ENCODE results near the gene APOBEC3A. TPM values are rescaled to one million over a fixed set of nuclear protein-coding genes. Genes with fewer than 3 reads are reported as not detected.
A peak's percentile ranks its signal among the peaks of the same experiment; 100 is the strongest.
"Not testable (repeated sequence)": the region's sequence is repeated elsewhere in the genome, so short reads cannot be mapped to it uniquely, and the experiment has no call there.

Gene APOBEC3A
- total and polyA plus RNA-seq, 4 donors, result 1.4 to 7.3 (median 4.4) TPM; not detected in 1

DNA sequence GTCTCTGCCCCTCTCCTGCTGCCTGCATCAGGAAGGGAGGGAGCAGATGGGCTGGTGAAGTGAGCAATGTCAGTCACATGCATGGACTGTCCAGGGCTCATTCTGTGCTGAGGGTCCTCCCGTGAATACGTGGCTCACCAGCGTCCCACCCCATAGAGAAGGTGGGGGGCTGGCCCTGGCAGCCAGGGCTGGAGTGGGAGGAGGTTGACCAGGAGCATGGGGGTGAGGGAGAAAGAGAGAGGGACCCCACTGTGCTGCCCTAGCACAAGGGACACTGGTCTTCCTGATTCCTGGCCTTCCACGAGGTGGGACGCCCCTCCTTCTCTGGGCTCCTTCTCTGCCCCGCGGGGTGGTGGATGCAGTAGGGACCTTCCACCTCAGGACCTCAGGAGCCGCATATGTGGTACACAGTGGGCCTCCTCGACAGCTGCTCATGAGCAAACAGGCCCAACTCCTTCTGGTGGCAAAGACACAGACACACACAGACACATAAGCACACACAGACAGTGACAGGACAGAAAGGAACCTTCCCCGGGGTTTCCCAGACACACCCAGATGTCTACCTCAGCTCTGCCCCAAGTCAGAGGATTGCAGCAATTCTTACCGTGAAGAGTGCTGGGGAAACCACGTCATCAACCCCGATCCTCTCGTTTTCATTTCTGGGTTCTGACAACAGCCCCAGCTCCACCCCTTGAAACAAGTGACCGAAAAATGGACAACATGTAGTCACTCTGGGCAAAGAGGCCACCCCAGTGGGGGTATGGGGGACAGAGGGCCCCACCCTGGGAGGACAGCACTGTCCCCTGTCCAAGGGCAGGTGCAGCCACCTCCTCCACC, 3.6 kb upstream of the APOBEC3A start:
- intact Hi-C loops (cut with DNase I), result no loop called here

DNA sequence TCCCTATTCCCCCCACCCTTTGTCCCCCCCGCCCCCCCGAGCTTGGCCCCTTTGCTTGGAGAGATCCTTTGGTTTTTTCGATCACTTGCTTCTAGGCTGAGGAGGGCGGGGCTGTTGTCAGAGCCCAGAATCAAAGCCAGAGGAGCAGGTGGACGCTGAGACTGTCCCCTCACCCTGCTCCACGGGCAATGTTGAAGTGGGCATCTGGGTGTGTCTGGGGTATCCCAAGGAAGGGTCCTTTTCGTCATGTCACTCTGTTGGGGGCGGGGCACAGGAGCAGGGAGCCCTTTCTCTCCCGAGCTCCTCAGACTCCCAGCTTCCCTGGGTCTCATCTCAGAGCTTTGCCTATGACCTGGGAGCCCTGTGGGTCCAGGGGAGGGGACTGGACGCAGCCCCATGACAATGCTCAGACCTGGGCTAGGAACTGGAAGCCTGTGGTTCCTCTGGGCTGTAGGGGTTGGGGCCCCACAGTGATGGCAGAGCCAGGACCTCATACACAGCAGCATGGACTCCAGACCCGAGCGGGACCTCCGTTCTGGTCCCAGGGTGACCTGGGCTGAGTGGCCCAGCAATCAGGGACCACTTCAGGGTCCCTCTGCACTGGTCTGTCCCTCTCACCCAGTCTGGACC, 2.9 kb upstream of the APOBEC3A start:
- no peak for ATAC-seq (ENCODE audit: low FRiP score)
- no peaks in the 10 kb centered on the region for H3K4me1 ChIP-seq (ENCODE audit: control insufficient read depth in 1 of 2, insufficient read depth in 2 of 2, low read length in 2 of 2)
- no peak overlapping the region for H3K4me3 ChIP-seq (ENCODE audit: low read length in 2 of 2)
- H3K36me3 ChIP-seq (ENCODE audit: control insufficient read depth in 1 of 2, insufficient read depth in 2 of 2, low read length in 1 of 2), result no peaks in the 10 kb centered on the region
- intact Hi-C loops (cut with DNase I), result no loop called here
- no peaks in the 10 kb centered on the region for H3K9me3 ChIP-seq (ENCODE audit: control insufficient read depth, low read length)
- no peak overlapping the region for H3K27ac ChIP-seq (ENCODE audit: low read depth in 1 of 2, low read length in 2 of 2)
- peak in 1 of 2 donors; percentile 64 for DNase-seq
- WGBS, 2 donors, result 80 to 83% methylated on average over 13 of the region's 13 CpGs
- no peaks in the 10 kb centered on the region for H3K27me3 ChIP-seq (ENCODE audit: control insufficient read depth in 1 of 2, insufficient read depth in 2 of 2, low read length in 1 of 2)

More for the DNA sequence above, 3.6 kb upstream of the APOBEC3A start:
- no peaks in the 10 kb centered on the region for H3K9me3 ChIP-seq (ENCODE audit: control insufficient read depth, low read length)
- H3K4me1 ChIP-seq (ENCODE audit: control insufficient read depth in 1 of 2, insufficient read depth in 2 of 2, low read length in 2 of 2), result no peaks in the 10 kb centered on the region
- WGBS, 2 donors, result 80 to 81% methylated on average over 15 of the region's 15 CpGs
- H3K27ac ChIP-seq (ENCODE audit: low read depth in 1 of 2, low read length in 2 of 2), result no peak overlapping the region
- H3K36me3 ChIP-seq (ENCODE audit: control insufficient read depth in 1 of 2, insufficient read depth in 2 of 2, low read length in 1 of 2), result no peaks in the 10 kb centered on the region
- DNase-seq (peak in 1 of 2 donors; percentile 45), ATAC-seq (ENCODE audit: low FRiP score) (no peak)
- no peaks in the 10 kb centered on the region for H3K27me3 ChIP-seq (ENCODE audit: control insufficient read depth in 1 of 2, insufficient read depth in 2 of 2, low read length in 1 of 2)
- H3K4me3 ChIP-seq (ENCODE audit: low read length in 2 of 2), result no peak overlapping the region

DNA sequence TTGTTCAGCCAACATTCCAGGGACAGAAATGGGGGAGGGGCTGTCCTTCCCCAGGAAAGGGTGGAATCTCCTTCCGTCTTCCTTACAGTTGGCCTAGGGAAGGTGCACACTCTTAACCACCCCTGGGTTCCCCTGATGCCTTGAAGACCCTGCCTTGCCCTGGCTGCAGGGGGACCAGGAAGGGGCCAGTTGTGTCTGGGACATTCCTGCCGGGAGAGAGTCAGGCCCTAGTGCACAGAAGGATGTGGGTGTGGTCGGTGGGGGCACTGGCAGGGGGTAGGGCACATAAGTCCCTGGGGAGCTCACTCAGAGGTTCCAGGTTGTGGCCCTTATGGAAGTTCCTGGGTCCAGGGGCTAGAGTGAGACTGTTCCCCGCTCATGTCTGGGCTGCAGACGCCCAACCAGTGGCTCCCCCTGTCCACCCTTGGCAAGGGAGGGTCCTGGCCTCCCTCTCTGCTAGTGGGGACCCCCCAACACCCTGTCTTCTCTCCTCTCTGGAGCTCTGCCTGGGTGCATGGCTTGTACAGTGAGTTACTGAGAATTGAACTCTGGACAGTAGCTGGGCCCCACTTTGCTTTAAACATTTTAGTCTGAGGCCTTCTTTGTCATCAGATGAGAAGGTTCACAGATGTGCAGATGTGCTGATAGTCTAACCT, 2.0 kb upstream of the APOBEC3A start:
- H3K4me3 ChIP-seq (ENCODE audit: low read length in 2 of 2), result no peak overlapping the region
- no peaks in the 10 kb centered on the region for H3K9me3 ChIP-seq (ENCODE audit: control insufficient read depth, low read length)
- intact Hi-C loops (cut with DNase I), result no loop called here
- H3K27me3 ChIP-seq (ENCODE audit: control insufficient read depth in 1 of 2, insufficient read depth in 2 of 2, low read length in 1 of 2), result no peaks in the 10 kb centered on the region
- no peaks in the 10 kb centered on the region for H3K4me1 ChIP-seq (ENCODE audit: control insufficient read depth in 1 of 2, insufficient read depth in 2 of 2, low read length in 2 of 2)
- H3K36me3 ChIP-seq (ENCODE audit: control insufficient read depth in 1 of 2, insufficient read depth in 2 of 2, low read length in 1 of 2), result no peaks in the 10 kb centered on the region
- no peak for DNase-seq
- H3K27ac ChIP-seq (ENCODE audit: low read depth in 1 of 2, low read length in 2 of 2), result no peak overlapping the region
- ATAC-seq (ENCODE audit: low FRiP score), result no peak
- 69 to 72% methylated on average over 5 of the region's 5 CpGs for WGBS, 2 donors

- H3K27ac ChIP-seq (ENCODE audit: low read depth in 1 of 2, low read length in 2 of 2), result no peak overlapping the region
- no peaks in the 10 kb centered on the region for H3K36me3 ChIP-seq (ENCODE audit: control insufficient read depth in 1 of 2, insufficient read depth in 2 of 2, low read length in 1 of 2)
- H3K27me3 ChIP-seq (ENCODE audit: control insufficient read depth in 1 of 2, insufficient read depth in 2 of 2, low read length in 1 of 2), result no peaks in the 10 kb centered on the region
- H3K4me1 ChIP-seq (ENCODE audit: control insufficient read depth in 1 of 2, insufficient read depth in 2 of 2, low read length in 2 of 2), result no peaks in the 10 kb centered on the region
- WGBS, 2 donors, result 91 to 92% methylated on average over 3 of the region's 3 CpGs
- no peak for DNase-seq
- intact Hi-C loops (cut with DNase I), result no loop called here
- no peaks in the 10 kb centered on the region for H3K9me3 ChIP-seq (ENCODE audit: control insufficient read depth, low read length)
- ATAC-seq (ENCODE audit: low FRiP score), result no peak
- no peak overlapping the region for H3K4me3 ChIP-seq (ENCODE audit: low read length in 2 of 2)
Measured at GRCh38 chr22:38955926-38956325, 1.5 kb upstream of the APOBEC3A start.

- Histone ChIP-seq H3K9me3 (ENCODE audit: control insufficient read depth, low read length) (no peaks in the 10 kb centered on the region), H3K27me3 (ENCODE audit: control insufficient read depth in 1 of 2, insufficient read depth in 2 of 2, low read length in 1 of 2) (no peaks in the 10 kb centered on the region), H3K4me3 (ENCODE audit: low read length in 2 of 2) (no peak overlapping the region), H3K4me1 (ENCODE audit: control insufficient read depth in 1 of 2, insufficient read depth in 2 of 2, low read length in 2 of 2) (no peaks in the 10 kb centered on the region), H3K27ac (ENCODE audit: low read depth in 1 of 2, low read length in 2 of 2) (no peak overlapping the region), H3K36me3 (ENCODE audit: control insufficient read depth in 1 of 2, insufficient read depth in 2 of 2, low read length in 1 of 2) (no peaks in the 10 kb centered on the region)
- WGBS, 2 donors, result 92 to 94% methylated on average over 5 of the region's 5 CpGs
- peak in 1 of 2 donors; percentile 39 for DNase-seq
- intact Hi-C loops (cut with DNase I), result no loop called here
- no peak for ATAC-seq (ENCODE audit: low FRiP score)
Measured at GRCh38 chr22:38956551-38956950, 858 bp upstream of the APOBEC3A start.

- no peaks in the 10 kb centered on the region for H3K27me3 ChIP-seq (ENCODE audit: control insufficient read depth in 1 of 2, insufficient read depth in 2 of 2, low read length in 1 of 2)
- intact Hi-C loops (cut with DNase I), result no loop called here
- ATAC-seq (ENCODE audit: low FRiP score), result no peak
- no peaks in the 10 kb centered on the region for H3K9me3 ChIP-seq (ENCODE audit: control insufficient read depth, low read length)
- H3K36me3 ChIP-seq (ENCODE audit: control insufficient read depth in 1 of 2, insufficient read depth in 2 of 2, low read length in 1 of 2), result no peaks in the 10 kb centered on the region
- DNase-seq, result no peak
- H3K27ac ChIP-seq (ENCODE audit: low read depth in 1 of 2, low read length in 2 of 2), result no peak overlapping the region
- WGBS, 2 donors, result 91 to 93% methylated on average over 6 of the region's 6 CpGs
- no peaks in the 10 kb centered on the region for H3K4me1 ChIP-seq (ENCODE audit: control insufficient read depth in 1 of 2, insufficient read depth in 2 of 2, low read length in 2 of 2)
- H3K4me3 ChIP-seq (ENCODE audit: low read length in 2 of 2), result no peak overlapping the region
Measured at GRCh38 chr22:38957808-38958650, 620 bp downstream of the APOBEC3A start.

GRCh38 chr22:38958651-38958943, 1.2 kb downstream of the APOBEC3A start:
- ATAC-seq (ENCODE audit: low FRiP score); H3K27me3 ChIP-seq (ENCODE audit: control insufficient read depth in 1 of 2, insufficient read depth in 2 of 2, low read length in 1 of 2); H3K27ac ChIP-seq (ENCODE audit: low read depth in 1 of 2, low read length in 2 of 2); DNase-seq; intact Hi-C loops (cut with DNase I); H3K4me1 ChIP-seq (ENCODE audit: control insufficient read depth in 1 of 2, insufficient read depth in 2 of 2, low read length in 2 of 2); H3K36me3 ChIP-seq (ENCODE audit: control insufficient read depth in 1 of 2, insufficient read depth in 2 of 2, low read length in 1 of 2); H3K4me3 ChIP-seq (ENCODE audit: low read length in 2 of 2); H3K9me3 ChIP-seq (ENCODE audit: control insufficient read depth, low read length): not testable (repeated sequence)

GRCh38 chr22:38959590-38959989, 2.2 kb downstream of the APOBEC3A start:
- Histone ChIP-seq H3K9me3 (ENCODE audit: control insufficient read depth, low read length) (no peaks in the 10 kb centered on the region), H3K27ac (ENCODE audit: low read depth in 1 of 2, low read length in 2 of 2) (no peak overlapping the region), H3K4me1 (ENCODE audit: control insufficient read depth in 1 of 2, insufficient read depth in 2 of 2, low read length in 2 of 2) (no peaks in the 10 kb centered on the region), H3K27me3 (ENCODE audit: control insufficient read depth in 1 of 2, insufficient read depth in 2 of 2, low read length in 1 of 2) (no peaks in the 10 kb centered on the region), H3K4me3 (ENCODE audit: low read length in 2 of 2) (no peak overlapping the region), H3K36me3 (ENCODE audit: control insufficient read depth in 1 of 2, insufficient read depth in 2 of 2, low read length in 1 of 2) (no peaks in the 10 kb centered on the region)
- peak in 1 of 2 donors; percentile 22 for DNase-seq
- 85 to 89% methylated on average over 8 of the region's 8 CpGs for WGBS, 2 donors
- no peak for ATAC-seq (ENCODE audit: low FRiP score)
- intact Hi-C loops (cut with DNase I), result no loop called here
